Transverse colon (tissue), 4 donors: Measurements from ENCODE around the gene ADCY9. TPM values are rescaled to one million over a fixed set of nuclear protein-coding genes. Genes with fewer than 3 reads are reported as not detected.

ENCODE experiments used
- DNase-seq: peaks from one replicate; pipeline ENCODE4 v3.0.0-alpha.2; 2019
- H3K27ac ChIP-seq, 4 donors: fragments of 200-600 bp; sonication (generic); 2 replicates each; pipeline ENCODE4 v1.5.1; 2016 to 2018; ENCODE audit warnings: inconsistent platforms in 4 of 4
- H3K27me3 ChIP-seq: fragments of 200-600 bp; sonication (generic); 2 replicates; pipeline ENCODE4 v1.5.1; 2017; ENCODE audit warnings: inconsistent platforms
- H3K36me3 ChIP-seq, 4 donors: fragments of 200-600 bp; sonication (generic); 2 replicates each; pipeline ENCODE4 v1.5.1; 2017 to 2019; ENCODE audit warnings: inconsistent platforms in 4 of 4
- H3K4me1 ChIP-seq, 4 donors: fragments of 200-600 bp; sonication (generic); 2 replicates each; pipeline ENCODE4 v1.5.1; 2017 to 2020; ENCODE audit warnings: inconsistent platforms in 4 of 4
- H3K4me3 ChIP-seq, 4 donors: fragments of 200-600 bp; sonication (generic); 1 replicate in 1 of 4; 2 replicates in 3 of 4; pipeline versions ENCODE4 v1.5.1 to v1.6.1; 2017 to 2019; ENCODE audit warnings: inconsistent platforms in 4 of 4
- H3K9me3 ChIP-seq, 2 donors: fragments of 200-600 bp; sonication (generic); 2 replicates each; pipeline ENCODE4 v1.5.1; 2017 to 2019; ENCODE audit warnings: inconsistent platforms in 2 of 2
- EP300 ChIP-seq: sonication (generic); formaldehyde crosslinking; IDR thresholded peaks from one replicate; pipeline ENCODE4 v1.6.1; 2017; ENCODE audit warnings: antibody characterized with exemption, low read depth
- POLR2A ChIP-seq: fragments of 450-650 bp; IDR thresholded peaks from one replicate; pipeline ENCODE4 v1.6.1; 2016; ENCODE audit warnings: antibody characterized with exemption, mild to moderate bottlenecking, moderate library complexity
- POLR2AphosphoS5 ChIP-seq, 3 donors: sonication (generic); formaldehyde crosslinking; IDR thresholded peaks; one replicate each; pipeline ENCODE4 v1.6.1; 2016; ENCODE audit warnings: antibody characterized with exemption in 3 of 3
- WGBS, 2 donors: methylation state at CpG; one replicate each; pipeline ENCODE4 v1.1.5; 2018; ENCODE audit warnings: low coverage in 1 of 2; 5-methylcytosine and 5-hydroxymethylcytosine counted together
- in situ Hi-C, 4 donors: fragments of 200-750 bp; cut with MboI; loops; one replicate each; pipeline versions ENCODE4 v1.15.0 to v1.15.1; 2017; ENCODE audit warnings: low sequenced_read_pairs in 3 of 4, low pct_ligation_motif_present in 1 of 4, low pct_unique_long_range_greater_than_20kb in 1 of 4
- intact Hi-C: fragments of 100-400 bp; cut with DNase I; formaldehyde crosslinking; loops from one replicate; pipeline ENCODE4 v1.15.1; 2023; ENCODE audit warnings: low total_unique reads
- total RNA-seq, 4 donors: library from RNA; depleted of rRNA; stranded (reverse); fragments of >200 nt; gene quantifications; one replicate each; pipeline ENCODE4 v1.1.0, GENCODE V29; 2016
- TF ChIP-seq, protein P1 (sequence below), 5 experiments: fragments of 200-600 bp in 3 of 5; fragments of 450-650 bp in 2 of 5; sonication (generic) in 3 of 5; IDR thresholded peaks; 1 replicate in 2 of 5; 2 replicates in 3 of 5; pipeline ENCODE4 v1.5.1; 2016 to 2017; ENCODE audit warnings: antibody characterized with exemption in 5 of 5, inconsistent platforms in 3 of 5, mild to moderate bottlenecking in 2 of 5, moderate library complexity in 1 of 5

ADCY9 gene
- total RNA-seq, 4 donors from 2014 or later, result 33.7 to 46.0 (median 37.2) TPM

DNA sequence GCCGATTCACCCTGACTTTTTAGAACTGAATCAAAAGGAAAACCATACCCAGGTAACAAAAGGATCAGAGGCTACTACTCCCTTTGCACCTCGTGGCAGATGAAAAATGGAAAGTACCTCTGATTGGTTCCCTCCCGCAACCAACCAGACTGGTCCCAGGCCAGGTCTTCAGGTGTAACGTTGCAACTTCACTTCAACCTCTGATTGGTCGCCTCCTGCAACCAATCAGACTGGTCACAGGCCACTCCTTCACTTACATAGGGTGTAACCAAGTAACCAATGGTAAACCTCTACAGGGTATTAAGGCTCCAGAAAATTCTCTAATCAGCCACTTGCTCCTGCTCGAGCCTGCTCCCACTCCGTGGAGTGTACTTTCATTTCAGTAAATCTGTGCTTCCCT lies 89.4 kb downstream of the ADCY9 start:
- Histone ChIP-seq H3K27me3 (no peaks in the 10 kb centered on the region), H3K36me3 (no peaks in the 10 kb centered on the region), H3K4me1 (peaks cover 0 to 3% (median 2%) of the 10 kb centered on the region in 4 donors), H3K4me3 (no peak overlapping the region), H3K27ac (no peak overlapping the region), H3K9me3 (no peaks in the 10 kb centered on the region)
- intact Hi-C loops, result no loop called here
- in situ Hi-C loops, result no loop called here
- DNase-seq, result no peak
- TF ChIP-seq POLR2AphosphoS5 (IDR thresholded peaks at IDR 0.05) (no peak), EP300 (no peak), POLR2A (no peak)
- TF ChIP-seq, protein P1, sequence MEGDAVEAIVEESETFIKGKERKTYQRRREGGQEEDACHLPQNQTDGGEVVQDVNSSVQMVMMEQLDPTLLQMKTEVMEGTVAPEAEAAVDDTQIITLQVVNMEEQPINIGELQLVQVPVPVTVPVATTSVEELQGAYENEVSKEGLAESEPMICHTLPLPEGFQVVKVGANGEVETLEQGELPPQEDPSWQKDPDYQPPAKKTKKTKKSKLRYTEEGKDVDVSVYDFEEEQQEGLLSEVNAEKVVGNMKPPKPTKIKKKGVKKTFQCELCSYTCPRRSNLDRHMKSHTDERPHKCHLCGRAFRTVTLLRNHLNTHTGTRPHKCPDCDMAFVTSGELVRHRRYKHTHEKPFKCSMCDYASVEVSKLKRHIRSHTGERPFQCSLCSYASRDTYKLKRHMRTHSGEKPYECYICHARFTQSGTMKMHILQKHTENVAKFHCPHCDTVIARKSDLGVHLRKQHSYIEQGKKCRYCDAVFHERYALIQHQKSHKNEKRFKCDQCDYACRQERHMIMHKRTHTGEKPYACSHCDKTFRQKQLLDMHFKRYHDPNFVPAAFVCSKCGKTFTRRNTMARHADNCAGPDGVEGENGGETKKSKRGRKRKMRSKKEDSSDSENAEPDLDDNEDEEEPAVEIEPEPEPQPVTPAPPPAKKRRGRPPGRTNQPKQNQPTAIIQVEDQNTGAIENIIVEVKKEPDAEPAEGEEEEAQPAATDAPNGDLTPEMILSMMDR (IDR thresholded peaks at IDR 0.05), result no peak
- WGBS, 2 donors, result 90% methylated on average over 7 of the region's 7 CpGs; no CpG with 5 or more reads in 1 of the 2 donors

DNA sequence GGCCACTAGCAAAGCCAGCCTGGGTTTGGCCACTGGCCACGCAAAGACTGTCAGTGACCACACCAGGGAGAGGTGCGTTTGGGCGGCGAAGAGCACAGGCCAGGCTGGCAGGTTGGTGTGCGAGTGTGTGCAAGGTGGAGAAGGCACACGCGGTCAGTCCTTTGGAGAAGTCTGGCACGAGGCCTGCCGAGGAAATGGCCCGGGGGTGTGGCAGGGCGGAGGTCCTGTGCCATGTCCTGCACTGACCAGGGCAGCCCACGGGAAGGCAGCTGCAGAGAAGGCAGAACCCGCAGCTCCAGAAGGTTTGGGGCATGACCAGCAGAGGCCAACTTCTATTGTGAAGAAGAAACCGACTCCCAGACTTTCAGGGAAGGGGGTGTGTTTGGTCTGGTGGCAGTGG lies 90.8 kb downstream of the ADCY9 start:
- intact Hi-C loops, result no loop called here
- no peaks in the 10 kb centered on the region for H3K36me3 ChIP-seq
- H3K4me3 ChIP-seq, result no peak overlapping the region
- whole genome bisulfite sequencing, 2 donors, result 88 to 93% methylated on average over 12 to 14 of the region's 14 CpGs
- H3K9me3 ChIP-seq, result no peaks in the 10 kb centered on the region
- no peaks in the 10 kb centered on the region for H3K27me3 ChIP-seq
- in situ Hi-C loops, result no loop called here
- H3K27ac ChIP-seq, result no peak overlapping the region
- TF ChIP-seq POLR2AphosphoS5 (IDR thresholded peaks at IDR 0.05) (no peak), EP300 (no peak), POLR2A (no peak)
- TF ChIP-seq, protein P1 (IDR thresholded peaks at IDR 0.05), result no peak
- DNase-seq, result no peak
- peaks cover 0 to 14% (median 9%) of the 10 kb centered on the region in 4 donors for H3K4me1 ChIP-seq

GRCh38 chr16:4021916-4022315 lies 94.3 kb downstream of the ADCY9 start:
- in situ Hi-C loops (loop anchor here in 2 of 4 donors (25.0 kb wide), 1 partner anchor 90 kb away; the partner anchor contains the start of gene ADCY9 (in 2 of the 2)), intact Hi-C loops (no loop called here)
- no peaks in the 10 kb centered on the region for H3K9me3 ChIP-seq
- H3K27me3 ChIP-seq, result no peaks in the 10 kb centered on the region
- H3K36me3 ChIP-seq, result no peaks in the 10 kb centered on the region
- no peak for DNase-seq
- TF ChIP-seq, protein P1 (IDR thresholded peaks at IDR 0.05), result no peak
- TF ChIP-seq EP300 (no peak), POLR2A (no peak), POLR2AphosphoS5 (IDR thresholded peaks at IDR 0.05) (no peak)
- no peak overlapping the region for H3K4me3 ChIP-seq
- H3K27ac ChIP-seq, result peak overlapping the region in 3 of 4 donors; percentile 64 to 80 (median 76)
- H3K4me1 ChIP-seq, result peaks cover 4 to 36% (median 27%) of the 10 kb centered on the region in 4 donors
- WGBS, 2 donors, result 60 to 81% methylated on average over 1 to 2 of the region's 2 CpGs

- no peak overlapping the region for H3K4me3 ChIP-seq
- no peaks in the 10 kb centered on the region for H3K27me3 ChIP-seq
- no peaks in the 10 kb centered on the region for H3K36me3 ChIP-seq
- peaks cover 4 to 37% (median 27%) of the 10 kb centered on the region in 4 donors for H3K4me1 ChIP-seq
- DNase-seq, result peak; percentile 87
- in situ Hi-C loops (loop anchor here in 2 of 4 donors (25.0 kb wide), 1 partner anchor 91 kb away; the partner anchor contains the start of gene ADCY9 (in 2 of the 2)), intact Hi-C loops (no loop called here)
- TF ChIP-seq POLR2AphosphoS5 (IDR thresholded peaks at IDR 0.05), result peak in 2 of 3 donors; percentile 67 to 79
- TF ChIP-seq POLR2A, result no peak
- peak overlapping the region; percentile 76 to 82 (median 79) for H3K27ac ChIP-seq
- H3K9me3 ChIP-seq, result no peaks in the 10 kb centered on the region
- WGBS, 2 donors, result 54% methylated on average over 7 to 14 of the region's 14 CpGs
These were observed 95.0 kb downstream of the ADCY9 start for GRCh38 chr16:4021070-4021779.
